GM10248 (cell line): ENCODE data around the gene ZNF516.

Experiments
- CTCF ChIA-PET: fragments of 300-600 bp; sonication (Branson Sonifier 250); formaldehyde crosslinking; extraction: SDS; loops from one replicate; lab custom pipeline; 2021; ENCODE audit warnings: antibody characterized with exemption; lab: Yijun Ruan, JAX
- POLR2A ChIA-PET: fragments of 350-650 bp; sonication (Branson Sonifier 250); formaldehyde crosslinking; extraction: SDS; loops from one replicate; lab custom pipeline; 2020; ENCODE audit warnings: antibody characterized with exemption; lab: Yijun Ruan, JAX
- DNase-seq: peaks from one replicate; pipeline ENCODE4 v3.0.0; 2012; ENCODE audit errors: extremely low spot score
- TF ChIP-seq, protein P1 (sequence below): IDR thresholded peaks from 2 replicates; pipeline ENCODE4 v1.5.1; 2012; ENCODE audit warnings: mild to moderate bottlenecking, low read depth; ENCODE audit errors: extremely low read depth, missing control alignments, control extremely low read depth

Gene ZNF516

DNA sequence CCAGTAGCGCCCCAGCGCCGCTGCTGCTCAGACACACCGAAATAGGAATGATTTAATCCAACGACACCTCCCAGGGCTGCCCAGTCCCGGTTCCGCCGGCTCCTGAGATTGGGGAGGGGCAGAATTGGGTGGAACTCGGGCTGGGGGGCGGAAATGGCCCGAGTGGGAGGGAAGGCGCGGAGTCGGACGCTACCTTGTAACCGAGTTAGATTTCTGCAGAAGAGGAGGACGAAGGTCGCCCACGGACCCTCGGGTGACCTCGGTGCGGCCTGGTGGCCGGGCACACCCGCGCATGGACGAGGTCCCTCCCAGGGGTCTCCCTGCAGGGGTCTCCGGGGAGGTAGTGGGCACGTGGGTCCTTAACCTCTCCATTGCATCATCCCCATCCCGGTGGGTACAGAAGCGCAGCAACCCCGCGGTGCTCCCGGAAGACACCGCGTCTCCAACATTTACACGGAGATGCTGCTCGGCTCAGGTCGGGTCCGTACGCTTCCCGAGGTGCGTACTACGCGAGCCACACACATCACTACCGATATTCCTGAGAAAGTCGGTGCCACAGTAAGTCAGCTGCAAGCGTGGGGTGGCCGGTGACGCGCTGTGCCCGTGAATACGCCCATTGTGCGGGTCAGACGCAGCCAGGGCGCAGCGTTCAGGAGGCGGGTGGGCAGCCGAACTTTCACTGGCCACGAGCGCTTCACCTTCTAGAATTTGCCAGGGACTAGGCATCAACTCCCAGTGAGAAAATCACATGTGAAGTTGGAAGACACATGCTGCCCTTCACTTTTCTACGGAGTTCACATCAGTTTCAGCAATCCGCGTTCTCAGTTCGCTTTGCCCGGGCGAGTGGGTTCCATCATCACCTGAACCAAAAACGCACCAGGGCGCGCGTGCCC, 3.0 kb downstream of the ZNF516 start:
- TF ChIP-seq, protein P1, sequence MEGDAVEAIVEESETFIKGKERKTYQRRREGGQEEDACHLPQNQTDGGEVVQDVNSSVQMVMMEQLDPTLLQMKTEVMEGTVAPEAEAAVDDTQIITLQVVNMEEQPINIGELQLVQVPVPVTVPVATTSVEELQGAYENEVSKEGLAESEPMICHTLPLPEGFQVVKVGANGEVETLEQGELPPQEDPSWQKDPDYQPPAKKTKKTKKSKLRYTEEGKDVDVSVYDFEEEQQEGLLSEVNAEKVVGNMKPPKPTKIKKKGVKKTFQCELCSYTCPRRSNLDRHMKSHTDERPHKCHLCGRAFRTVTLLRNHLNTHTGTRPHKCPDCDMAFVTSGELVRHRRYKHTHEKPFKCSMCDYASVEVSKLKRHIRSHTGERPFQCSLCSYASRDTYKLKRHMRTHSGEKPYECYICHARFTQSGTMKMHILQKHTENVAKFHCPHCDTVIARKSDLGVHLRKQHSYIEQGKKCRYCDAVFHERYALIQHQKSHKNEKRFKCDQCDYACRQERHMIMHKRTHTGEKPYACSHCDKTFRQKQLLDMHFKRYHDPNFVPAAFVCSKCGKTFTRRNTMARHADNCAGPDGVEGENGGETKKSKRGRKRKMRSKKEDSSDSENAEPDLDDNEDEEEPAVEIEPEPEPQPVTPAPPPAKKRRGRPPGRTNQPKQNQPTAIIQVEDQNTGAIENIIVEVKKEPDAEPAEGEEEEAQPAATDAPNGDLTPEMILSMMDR: no peak
- ChIA-PET POLR2A (no interaction called here), CTCF (no interaction called here)
- DNase-seq: no peak

DNA sequence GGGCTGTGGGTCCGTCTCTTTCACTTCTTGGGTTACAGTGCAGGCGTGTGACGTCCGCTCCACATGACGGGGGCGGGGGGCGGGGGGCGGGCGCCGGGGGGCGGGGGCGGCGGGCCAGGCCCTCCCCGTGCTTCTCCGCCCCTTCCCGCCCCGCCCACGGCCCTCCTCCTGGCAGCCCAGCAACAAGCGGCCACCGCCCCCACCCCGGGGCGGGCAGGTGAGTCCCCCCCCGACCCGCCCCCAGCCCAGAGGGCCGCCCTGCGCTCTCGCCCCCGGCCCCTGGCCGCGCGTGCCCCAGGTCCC, 3.6 kb downstream of the ZNF516 start:
- DNase-seq: peak; percentile 86
- ChIA-PET CTCF (no interaction called here), POLR2A (no interaction called here)
- TF ChIP-seq, protein P1: no peak

DNA sequence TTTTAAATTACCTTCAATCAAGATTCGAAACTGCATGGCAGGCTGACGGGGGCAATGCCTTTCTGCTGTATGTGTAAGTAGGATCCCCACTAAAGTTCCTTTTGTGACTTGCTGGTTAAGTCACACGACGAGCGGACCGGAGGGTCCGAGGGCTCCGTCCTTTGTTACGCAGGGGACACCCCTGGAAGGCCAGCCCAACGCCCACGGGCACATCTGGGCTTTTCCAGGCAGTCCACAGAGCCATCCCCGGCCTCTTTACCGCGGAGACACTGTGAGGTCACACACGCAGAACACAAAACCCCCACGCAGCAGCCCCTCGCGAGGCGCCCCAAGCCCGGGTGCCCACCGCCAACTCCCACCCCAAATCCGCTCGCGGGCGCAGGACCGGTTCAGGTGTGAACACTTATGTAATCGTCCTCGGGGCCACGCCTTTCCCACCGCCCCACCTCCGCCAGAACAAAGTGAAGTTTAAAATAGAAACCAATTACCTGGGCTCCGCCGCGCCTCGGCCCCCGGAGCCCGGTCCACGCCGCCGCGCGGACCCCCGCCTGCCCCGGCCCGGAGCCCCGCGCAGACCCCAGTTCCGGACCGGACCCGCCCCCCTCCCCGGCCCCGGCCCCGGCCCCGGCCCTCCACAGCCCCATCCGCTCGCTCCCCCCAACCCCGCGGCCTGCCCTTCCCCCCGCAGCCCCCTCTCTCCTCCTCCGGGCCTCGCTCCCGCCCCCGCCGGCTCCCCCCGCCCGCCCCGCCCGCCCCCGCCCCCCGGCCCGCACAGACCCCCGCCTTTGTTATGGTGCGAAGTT, 4.2 kb downstream of the ZNF516 start:
- DNase-seq: peak; percentile 56
- ChIA-PET POLR2A (no interaction called here), CTCF (interaction anchor here (0.9 to 1.3 kb wide), 3 partner anchors 10 to 91 kb away, joined by 3 to 7 read pairs (median 5); no protein-coding TSS in a partner anchor)
- TF ChIP-seq, protein P1: no peak

DNA sequence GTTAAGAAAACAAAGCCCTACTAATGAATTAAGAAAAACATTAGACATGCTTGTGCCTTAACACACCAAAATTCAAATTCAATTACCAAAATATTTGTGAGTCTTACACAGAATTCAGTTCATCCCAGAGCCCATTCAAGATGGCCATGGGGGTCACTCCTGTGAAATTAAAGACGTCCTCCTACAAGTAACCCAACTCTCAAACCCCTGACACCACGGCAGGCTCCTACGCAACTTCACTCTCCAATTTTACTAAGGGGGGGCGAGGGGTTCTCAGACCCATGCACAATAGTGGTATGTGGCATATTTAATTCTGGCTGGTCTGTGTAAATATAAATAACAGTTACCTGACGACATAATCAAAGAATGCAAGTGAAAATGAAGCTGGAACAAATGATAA, 5.0 kb downstream of the ZNF516 start:
- no peak for DNase-seq
- TF ChIP-seq, protein P1: no peak
- ChIA-PET CTCF (interaction anchor here (0.9 to 1.3 kb wide), 3 partner anchors 9 to 90 kb away, joined by 3 to 7 read pairs (median 5); no protein-coding TSS in a partner anchor), POLR2A (no interaction called here)

DNA sequence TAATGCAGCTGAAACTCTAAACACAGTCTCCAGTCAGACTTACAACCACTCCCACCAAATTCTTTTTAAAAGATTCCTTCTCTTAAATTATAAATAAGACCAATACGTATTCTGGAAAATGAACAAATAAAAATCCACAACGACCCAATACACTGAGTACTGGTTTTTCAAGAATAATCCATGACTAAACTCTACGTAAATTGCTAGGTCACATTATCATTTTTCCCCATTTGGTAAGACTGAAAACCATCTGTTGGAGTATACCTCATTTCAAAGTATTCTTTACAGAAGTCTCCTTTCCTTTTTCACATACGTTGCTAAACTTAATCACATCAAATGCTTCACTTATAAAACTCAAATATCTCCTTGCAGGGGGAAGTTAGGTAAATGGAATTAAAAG, 6.0 kb downstream of the ZNF516 start:
- no peak for DNase-seq
- ChIA-PET POLR2A (no interaction called here), CTCF (interaction anchor here (1.0 to 1.3 kb wide), 2 partner anchors 8 to 90 kb away, joined by 3 to 8 read pairs; no protein-coding TSS in a partner anchor)
- TF ChIP-seq, protein P1: no peak

DNA sequence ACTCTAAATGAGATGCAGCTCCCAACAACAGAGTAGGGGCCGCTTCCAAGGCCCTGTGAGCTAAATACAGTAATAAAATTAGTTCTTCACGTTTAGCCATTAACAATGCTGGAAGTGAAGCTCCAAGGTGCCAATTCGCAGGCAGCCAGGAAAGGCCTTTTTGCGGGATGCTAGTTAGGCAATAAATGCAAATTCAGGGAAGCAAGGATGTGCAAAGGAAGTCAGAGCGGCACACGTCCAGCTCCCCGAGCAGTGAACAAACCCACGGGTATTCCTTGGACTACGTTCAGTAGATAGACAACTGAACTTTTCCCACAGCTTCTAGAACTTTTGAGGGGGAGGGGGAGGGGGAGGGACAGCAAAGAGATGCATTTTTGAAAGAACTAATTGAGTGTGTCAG, 6.9 kb downstream of the ZNF516 start:
- ChIA-PET POLR2A (no interaction called here), CTCF (interaction anchor here (1.0 to 2.1 kb wide), 4 partner anchors 9 to 89 kb away, joined by 3 to 8 read pairs (median 5); no protein-coding TSS in a partner anchor)
- TF ChIP-seq, protein P1: no peak
- no peak for DNase-seq
